GM18526 (cell line): ENCODE data around the gene ZNRF4.

ENCODE experiments used
- POLR2A ChIP-seq: IDR thresholded peaks from 3 replicates; pipeline ENCODE4 v1.6.1; 2011; ENCODE audit not compliant: insufficient read length; ENCODE audit errors: extremely low read depth

ZNRF4 gene

DNA sequence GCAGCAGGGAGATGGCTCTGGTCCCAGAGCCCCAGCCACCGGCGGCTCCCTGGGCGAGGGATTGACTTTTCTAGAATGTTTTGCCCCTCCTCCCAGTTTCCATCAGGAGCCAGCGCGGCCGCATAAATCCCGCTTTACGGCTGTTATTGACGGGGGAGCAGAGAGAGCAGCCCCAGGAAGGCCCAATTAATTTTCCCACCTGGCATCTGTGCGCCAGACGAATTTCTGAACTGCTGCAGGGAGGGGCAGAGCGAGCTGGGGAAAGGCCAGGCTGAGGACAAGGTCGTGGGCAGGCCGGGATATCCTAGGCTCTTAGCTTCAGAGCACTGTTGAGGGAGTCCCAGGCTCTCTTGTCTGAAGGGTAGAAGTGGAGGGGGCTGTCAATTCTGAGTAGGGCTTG lies 24.7 kb downstream of the ZNRF4 start:
- no peak for TF ChIP-seq POLR2A

DNA sequence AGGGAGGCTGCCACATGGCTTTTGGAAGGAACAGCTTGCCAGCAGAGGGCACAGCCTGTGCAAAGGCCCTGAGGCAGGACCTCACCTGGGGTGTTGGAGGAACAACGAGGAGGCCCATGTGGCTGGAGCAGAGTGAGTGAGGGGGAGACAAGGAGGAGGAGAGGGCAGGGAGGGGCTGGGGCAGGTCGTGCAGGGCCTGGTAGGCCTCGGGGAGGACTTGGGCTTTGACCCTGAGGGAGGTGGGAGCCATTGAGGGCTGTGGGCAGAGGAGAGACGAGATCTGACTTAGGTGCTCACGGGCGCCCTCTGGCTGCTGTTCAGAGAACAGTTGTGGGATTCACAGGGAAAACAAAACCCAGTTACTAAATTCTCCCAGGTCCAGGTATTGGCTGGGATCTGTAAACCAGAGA lies 25.2 kb downstream of the ZNRF4 start:
- no peak for TF ChIP-seq POLR2A

DNA sequence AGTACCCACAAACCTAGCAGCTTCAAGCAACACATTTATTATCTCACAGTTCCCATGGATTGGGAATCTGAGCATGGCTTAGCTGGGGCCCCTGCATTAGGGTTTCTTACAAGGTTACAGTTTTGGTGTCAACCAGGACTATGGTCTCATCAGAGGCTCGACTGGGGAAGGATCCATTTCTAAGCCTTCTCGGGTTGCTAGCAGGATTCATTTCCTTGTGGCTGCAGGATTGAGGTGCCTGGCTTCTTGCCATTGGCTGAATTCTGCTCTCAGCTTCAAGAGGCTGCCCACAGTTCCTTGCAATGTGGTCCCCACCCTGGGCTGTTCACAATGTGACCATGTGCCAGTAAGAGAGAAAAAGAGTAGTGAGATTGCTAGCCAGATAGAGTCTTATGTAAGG lies 26.7 kb downstream of the ZNRF4 start:
- no peak for TF ChIP-seq POLR2A

DNA sequence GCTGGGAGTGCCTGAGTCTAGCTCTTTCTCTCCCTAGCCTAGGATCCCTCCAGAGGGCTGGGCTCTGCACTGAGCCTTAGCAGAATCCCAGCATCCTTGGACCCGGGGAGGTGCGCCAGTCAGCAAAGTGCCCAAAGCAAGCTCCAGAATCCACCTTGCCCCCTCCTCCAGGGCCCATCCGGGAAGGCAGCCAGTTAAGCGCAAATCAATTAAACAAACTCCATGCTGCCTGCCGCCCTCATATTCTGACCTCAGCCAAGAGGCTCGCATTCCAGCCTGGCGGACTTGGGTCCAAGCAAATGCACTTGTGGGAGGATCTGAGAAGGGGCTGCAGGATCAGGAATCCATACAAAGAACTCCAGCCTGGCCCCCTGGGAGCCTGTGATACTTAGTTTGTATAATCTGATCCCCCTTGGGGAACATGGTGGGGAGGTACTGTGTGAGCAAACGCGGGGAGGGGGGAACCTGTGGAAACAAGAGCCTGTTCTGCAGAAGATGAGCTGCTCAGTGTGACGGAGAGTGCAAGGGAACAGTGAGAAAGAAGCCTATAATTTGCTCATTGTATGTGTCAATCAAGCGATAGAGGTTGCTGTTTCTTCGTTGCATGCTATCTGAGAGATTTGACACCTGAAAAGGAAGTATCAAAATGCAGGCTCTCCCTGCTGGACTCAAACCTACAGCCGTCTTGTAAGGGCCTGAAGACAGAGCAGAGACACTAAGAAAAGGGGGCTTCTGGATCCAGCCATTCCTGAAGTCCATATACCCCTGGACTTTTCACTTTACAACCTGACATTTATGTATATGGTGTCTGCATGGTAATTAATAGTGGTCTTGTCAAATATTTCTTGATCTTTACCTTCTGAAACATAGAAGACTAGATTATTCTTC lies 29.4 kb downstream of the ZNRF4 start:
- no peak for TF ChIP-seq POLR2A

DNA sequence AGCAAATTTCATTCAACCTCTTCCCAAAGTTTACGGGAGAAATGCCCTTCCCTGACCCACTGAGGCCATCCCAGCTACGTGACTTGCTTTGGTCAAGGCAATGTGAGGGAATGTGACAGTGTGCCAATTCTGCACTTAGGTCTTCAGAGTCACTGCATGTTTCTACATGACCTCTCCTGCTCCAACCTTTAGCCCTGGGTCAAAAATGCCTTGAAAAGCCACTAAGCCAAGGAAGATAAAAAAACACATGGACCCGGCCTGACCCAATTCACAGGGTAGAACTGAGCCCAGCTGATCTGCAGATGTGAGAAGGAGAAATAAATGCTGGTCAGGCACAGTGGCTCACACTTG lies 30.0 kb downstream of the ZNRF4 start:
- no peak for TF ChIP-seq POLR2A

DNA sequence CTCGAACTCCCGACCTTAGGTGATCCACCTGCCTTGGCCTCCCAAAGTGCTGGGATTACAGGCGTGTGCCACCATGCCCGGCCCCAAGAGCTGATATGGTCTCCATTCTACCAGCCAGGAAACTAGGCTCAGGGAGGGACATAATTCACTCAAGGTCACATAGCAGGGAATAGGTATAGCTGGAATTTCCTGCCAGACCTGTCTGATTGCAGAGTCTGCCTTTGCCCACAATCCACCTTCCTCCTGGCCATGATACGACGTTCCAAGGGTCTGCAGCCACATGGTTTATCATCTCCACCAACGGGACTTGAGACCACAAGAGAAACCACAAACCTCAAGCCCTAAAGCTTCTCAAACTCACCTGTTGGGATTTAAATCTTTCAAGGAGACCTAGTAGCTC lies 32.0 kb downstream of the ZNRF4 start:
- no peak for TF ChIP-seq POLR2A

DNA sequence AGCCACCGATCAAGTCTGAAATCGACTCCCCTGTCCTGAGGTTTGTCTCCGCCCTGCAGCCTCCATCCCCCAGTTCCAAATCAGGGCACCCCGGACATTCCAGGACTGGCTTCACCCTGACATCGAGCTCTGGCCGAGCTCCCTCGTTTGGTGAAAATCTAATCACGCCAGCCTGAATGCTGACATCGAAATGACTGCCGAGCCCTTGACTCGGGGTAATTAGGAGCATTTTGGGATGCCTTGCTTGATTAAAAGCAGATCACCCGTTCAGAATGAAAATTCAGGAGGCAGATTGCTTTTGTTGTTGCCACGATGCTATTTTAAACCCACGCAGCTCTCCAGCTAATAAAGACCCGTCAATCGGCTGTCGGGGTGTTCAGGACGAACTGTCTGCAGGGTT lies 34.3 kb downstream of the ZNRF4 start:
- no peak for TF ChIP-seq POLR2A

DNA sequence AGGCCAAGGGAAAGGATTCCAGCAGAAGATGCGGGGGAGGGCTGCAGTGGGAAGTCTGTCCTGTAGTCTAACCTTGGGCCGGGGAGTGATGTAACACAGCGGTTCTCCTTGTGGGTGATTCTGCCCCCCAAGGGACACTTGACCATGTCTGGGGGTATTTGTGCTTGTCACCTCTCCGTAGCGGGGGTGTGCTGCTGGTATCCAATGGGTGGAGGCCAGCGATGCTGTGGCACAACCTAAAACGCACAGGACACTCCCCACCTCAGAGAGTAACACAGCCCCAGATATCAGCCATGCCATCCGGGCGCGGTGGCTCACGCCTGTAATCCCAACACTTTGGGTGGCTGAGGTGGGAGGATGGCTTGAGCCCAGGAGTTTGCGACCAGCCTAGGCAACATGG lies 36.3 kb downstream of the ZNRF4 start:
- TF ChIP-seq POLR2A, result no peak

DNA sequence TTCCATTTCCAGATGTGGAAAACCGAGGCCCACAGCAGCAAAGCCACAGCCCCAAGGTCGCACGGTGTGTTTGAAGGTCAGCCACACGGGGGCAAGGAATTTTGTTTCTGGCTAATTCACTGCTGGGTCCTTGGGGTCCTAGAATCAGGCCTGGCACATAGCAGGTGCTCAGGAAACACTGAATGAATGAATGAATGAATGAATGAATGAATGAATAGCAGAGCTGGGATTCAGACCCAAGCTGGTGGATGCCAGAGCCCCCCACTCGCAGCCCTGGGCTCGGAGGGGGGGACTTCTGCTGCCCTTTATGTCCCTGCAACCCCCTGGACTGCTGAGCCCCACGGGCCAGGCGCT lies 37.0 kb downstream of the ZNRF4 start:
- no peak for TF ChIP-seq POLR2A

DNA sequence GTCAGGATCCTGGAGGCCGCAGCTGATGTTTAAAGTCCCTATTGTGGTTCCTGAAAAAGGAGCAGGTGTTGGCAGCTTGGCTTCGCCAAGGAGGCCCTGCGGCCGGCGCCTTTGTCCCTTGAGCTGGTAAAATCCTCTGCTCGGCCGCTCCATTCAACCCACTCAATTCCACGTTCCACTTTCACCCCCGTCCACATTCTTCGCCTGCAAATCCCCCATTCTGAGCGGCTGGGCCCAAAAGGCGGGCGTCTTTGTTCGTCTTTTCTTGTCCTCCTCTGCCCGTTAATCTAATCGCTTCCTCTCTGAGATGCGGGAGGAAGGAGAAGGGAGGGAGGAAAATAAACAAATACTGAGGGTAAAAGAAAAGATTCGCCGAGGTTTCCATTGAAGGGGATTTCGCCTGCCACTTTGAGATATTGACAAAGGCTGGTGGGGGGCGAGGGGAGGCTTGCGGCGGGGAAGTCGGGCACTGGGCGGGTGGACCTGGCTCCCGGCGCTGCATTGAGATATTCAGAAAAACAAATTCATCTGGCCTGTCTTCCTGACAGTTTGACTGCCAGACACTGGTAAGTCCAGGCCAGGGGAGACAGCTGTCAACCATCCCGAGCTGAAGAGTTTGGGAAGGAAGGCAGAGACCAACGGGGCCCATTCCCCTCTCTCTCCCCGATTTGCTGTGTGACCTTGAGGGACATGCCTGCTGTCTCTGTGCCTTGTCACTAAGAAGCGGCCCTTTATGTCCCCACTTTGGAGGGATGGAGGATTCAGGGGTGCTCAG lies 37.6 kb downstream of the ZNRF4 start:
- no peak for TF ChIP-seq POLR2A

DNA sequence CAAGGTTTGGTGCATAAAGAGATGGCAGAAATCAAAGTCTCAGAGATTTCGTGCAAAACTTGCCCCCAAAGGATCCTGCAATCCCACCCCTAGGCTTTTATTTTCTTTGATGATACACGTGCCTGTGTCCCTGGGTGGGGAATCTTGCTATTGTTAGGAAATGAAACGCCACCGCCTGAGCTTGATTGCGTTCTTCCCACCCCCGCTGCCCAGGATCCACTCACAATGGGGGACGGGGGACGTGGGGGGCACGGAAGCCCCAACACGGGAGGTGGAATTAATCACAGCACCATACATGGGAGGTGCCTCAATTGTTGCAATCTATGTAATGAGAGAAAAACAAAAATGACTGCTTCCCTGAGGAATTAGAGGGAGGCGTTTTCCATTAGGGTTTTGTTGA lies 39.6 kb downstream of the ZNRF4 start:
- no peak for TF ChIP-seq POLR2A

DNA sequence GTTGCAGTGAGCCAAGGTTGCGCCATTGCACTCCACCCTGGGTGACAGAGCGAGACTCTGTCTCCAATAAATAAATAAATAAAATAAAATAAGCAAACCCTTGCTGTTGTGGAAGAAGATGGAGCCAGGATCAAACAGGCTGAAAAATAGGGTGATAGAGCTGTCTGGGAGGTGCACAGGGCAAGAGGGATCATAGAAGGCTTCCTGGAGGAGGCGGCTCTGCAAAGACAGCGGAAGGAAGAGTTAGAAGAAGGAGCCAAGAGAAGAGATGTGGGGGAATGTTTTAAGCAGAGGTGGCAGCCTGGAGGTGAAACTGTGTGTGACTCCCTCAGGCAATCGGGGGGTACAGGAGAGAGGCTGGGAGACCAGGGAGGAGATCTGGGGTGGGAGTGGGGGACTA lies 40.6 kb downstream of the ZNRF4 start:
- no peak for TF ChIP-seq POLR2A

DNA sequence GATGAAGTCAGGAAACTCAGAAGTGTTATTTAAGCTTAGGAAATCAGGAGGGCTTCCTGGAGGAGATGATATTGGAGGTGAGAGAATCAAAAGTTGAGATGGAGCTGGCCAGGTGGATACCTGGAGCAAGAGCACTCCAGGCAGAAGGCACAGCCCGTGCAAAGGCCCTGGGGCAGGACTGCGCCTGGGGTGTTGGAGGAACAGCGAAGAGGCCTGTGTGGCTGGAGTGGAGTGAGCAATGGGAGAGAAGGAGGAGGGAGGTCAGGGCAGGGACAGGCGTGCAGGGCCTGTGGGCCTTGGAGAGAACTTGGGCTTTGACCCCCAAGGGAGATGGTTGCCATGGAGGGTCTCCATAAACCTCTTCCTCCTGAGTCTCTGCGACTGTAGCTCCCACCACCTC lies 42.1 kb downstream of the ZNRF4 start:
- TF ChIP-seq POLR2A, result no peak

DNA sequence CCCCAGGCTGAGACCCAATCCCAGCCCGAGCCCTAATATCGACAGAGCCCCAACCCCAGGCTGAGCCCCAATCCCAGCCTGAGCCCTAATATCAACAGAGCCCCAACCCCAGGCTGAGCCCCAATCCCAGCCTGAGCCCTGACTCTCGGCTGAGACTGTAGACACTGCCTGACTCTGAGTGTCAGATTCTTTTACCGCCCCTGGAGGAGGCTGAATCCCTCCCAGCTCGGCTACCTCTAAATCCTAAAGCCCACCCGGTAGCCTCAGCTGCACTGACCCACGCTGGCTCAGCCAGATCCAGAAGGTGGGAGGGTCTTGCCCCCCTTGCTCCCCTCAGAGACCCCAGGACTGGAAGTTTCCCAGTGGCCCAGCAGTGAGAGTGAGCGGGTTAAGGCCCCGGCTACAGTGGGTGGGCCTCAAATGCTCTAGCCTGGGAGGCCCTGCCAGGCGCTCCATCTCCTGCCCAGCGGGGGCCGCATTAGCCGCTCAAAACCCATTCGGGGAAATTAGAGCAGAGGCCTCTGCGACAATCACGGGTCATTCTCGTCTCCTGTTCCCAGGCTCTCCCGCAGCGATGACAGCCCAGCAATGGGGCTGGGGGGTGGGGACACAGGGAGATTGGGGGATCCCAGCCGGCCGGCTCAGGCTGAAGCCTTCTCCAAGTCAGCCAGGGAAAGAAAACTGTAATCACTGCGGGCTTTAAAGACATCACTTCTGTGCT lies 43.8 kb downstream of the ZNRF4 start:
- no peak for TF ChIP-seq POLR2A

DNA sequence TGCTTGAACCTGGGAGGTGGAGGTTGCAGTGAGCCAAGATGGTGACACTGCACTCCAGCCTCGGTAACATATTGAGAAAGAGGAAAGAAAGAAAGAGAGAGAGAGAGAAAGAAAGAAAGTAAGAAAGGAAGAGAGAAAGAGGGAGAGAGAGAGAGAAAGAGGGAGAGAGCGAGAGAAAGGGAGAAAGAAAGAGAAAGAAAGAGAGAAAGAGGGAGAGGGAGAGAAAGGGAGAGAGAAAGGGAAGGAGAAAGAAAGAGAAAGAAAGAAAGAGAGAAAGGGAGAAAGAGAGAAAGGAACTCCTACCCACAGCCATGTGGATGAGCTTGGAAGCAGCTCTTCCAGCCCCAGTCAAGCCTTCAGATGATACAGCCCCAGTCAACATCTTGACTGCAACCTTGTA lies 46.7 kb downstream of the ZNRF4 start:
- TF ChIP-seq POLR2A, result no peak

DNA sequence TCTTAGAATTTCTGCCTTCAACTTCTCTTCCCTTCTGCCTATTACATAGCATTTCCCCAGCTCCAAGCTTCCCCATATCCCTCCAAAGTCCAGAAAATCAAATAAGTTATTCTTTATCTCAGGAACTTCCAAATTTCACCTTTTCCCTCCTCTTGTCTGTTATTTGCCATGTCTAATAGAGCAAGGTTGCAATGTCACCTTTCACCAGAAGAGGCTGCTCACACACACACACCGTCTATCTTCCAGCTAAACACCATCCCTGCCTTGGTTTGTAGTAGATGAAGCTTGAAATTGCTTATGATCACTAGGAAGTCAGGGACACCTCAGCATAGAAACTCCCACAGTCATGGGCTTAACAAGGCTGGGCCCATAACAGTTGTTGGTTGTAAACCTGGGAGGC lies 48.4 kb downstream of the ZNRF4 start:
- no peak for TF ChIP-seq POLR2A

DNA sequence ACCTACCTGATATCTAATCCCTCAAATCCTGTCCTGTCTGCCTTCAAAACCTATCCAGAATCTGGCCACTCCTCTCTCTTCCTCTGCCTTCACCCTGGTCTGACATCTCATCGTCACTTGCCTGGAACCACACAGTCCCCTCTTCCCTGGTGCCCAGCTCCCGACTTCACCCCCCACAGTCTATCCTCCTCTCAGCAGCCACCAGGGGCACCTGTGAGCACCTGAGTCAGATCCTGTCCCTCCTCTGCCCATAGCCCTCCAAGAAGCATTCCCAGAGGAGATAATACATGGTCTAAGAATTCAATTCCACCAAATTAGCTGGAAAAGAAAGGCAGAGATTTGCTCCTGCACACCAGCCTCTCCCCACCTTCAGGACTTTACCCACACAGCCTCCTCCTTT lies 48.9 kb downstream of the ZNRF4 start:
- no peak for TF ChIP-seq POLR2A
